GM12872 (cell line): ENCODE measurements around the gene MAP2K2.

Experiments used
- CTCF ChIP-seq: IDR thresholded peaks from 3 replicates; pipeline ENCODE4 v1.5.1; 2011; ENCODE audit warnings: low read depth, mild to moderate bottlenecking, low read length, moderate library complexity; ENCODE audit not compliant: insufficient read depth

Gene MAP2K2

GRCh38 chr19:4057931-4058692 lies 65.8 kb downstream of the MAP2K2 start:
- no peak for TF ChIP-seq CTCF

GRCh38 chr19:4055209-4055552 lies 68.7 kb downstream of the MAP2K2 start:
- TF ChIP-seq CTCF, result no peak

GRCh38 chr19:4054441-4055208 lies 69.3 kb downstream of the MAP2K2 start:
- no peak for TF ChIP-seq CTCF

- no peak for TF ChIP-seq CTCF
Measured at GRCh38 chr19:4053423-4054324, 70.2 kb downstream of the MAP2K2 start.

GRCh38 chr19:4052993-4053422 lies 70.9 kb downstream of the MAP2K2 start:
- no peak for TF ChIP-seq CTCF

- no peak for TF ChIP-seq CTCF
Measured at GRCh38 chr19:4052114-4052992, 71.6 kb downstream of the MAP2K2 start.
